Mammary microvascular endothelial cell (primary cell): Measurements from ENCODE around the gene DEPDC5. TPM values are rescaled to one million over a fixed set of nuclear protein-coding genes. Genes with fewer than 3 reads are reported as not detected.

ENCODE experiments used
- total RNA-seq: library from RNA; depleted of rRNA; stranded (reverse); fragments of >200 nt; gene quantifications from 2 replicates; pipeline ENCODE4 v1.2.3, GENCODE V29; 2015

DEPDC5 gene
- 8.7 and 13.3 TPM in 2 replicates for total RNA-seq

DNA sequence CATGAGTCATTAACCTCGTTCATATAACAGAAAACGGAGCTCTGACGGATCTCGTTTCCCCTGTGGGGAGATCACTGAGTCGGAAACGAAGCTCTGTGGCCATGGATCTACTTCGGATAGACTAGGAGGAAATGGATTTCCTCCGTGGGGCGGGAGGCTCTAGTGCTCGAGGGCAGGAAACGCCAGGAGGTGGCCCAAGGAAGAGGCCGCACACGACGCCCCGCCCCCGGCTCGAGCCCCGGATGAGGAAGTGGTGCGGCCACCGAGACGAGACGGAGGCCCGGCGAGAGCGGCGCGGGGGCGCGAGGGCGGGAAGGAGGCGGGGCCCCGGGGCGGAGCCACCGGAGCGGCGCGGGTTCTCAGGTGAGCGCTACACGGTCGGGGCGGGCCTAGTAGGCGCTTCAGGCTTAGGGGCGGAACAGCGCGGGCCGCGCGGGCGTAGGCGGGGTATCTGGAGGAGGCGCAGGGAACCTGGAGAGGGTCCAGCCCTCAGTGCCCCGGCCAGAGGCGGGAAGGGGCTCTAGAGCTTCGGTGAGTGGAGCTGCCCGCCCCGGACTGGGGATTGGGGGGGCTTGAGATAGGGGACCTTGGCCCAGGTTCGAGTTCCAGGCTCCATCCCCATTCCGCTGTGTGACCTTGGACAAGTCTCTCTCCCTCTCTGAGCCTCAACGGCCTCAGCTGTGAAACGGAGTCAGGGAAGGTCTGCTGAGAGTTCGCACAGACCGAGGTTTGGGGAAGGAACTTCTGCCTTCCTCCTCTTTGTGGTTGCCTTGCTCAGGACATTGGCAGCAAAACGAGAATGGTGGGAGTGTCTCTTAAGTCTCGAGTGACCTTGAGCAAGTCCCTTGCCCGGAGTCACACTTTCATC is at the start of gene DEPDC5:
Gene DEPDC5, plus strand, starts transcription at position 386 of the 868 bp plus-strand sequence. CDS start 903 bp downstream, outside the sequence.

GRCh38 chr22:31749636-31750364 is 4.0 kb upstream of the DEPDC5 start, which contains the start of gene PRR14L:
Gene PRR14L (minus strand): TSS chr22:31750132. CDS start chr22:31738860, 11,272 bp downstream.

GRCh38 chr22:31943978-31944699 is 190.3 kb downstream of the DEPDC5 start, which contains the start of gene YWHAH:
Gene YWHAH (plus strand): TSS chr22:31944535. CDS start chr22:31944734, 199 bp downstream.

Other genes starting within 250 kb of the DEPDC5 start
- 65.8 and 75.7 TPM in 2 replicates for gene PISD, start 91.8 kb upstream of the DEPDC5 start, total RNA-seq
- gene PRR14L, start 3.9 kb upstream of the DEPDC5 start, total RNA-seq: 13.9 and 15.5 TPM in 2 replicates
- gene YWHAH, start 190.5 kb downstream of the DEPDC5 start, total RNA-seq: 222 and 226 TPM in 2 replicates